Heart right ventricle (tissue), 16 donors: ENCODE measurements around the gene LZTS2. TPM values are rescaled to one million over a fixed set of nuclear protein-coding genes. Genes with fewer than 3 reads are reported as not detected.

ENCODE experiments used
- ATAC-seq, 8 donors: fragments of 200-7000 bp; cut with Tn5 transposase; one replicate each; pipeline ENCODE4 v1.9.1; 2020; ENCODE audit warnings: mild to moderate bottlenecking in 8 of 8, moderate library complexity in 8 of 8, moderate number of reproducible peaks in 1 of 8
- DNase-seq, 2 donors: peaks; one replicate each; pipeline ENCODE4 v3.0.0-alpha.2; 2020
- H3K27ac ChIP-seq, 10 donors: fragments of 200-600 bp; sonication (generic) in 2 of 10; one replicate each; pipeline versions ENCODE4 v1.5.0 to v1.8.0; 2020 to 2022; ENCODE audit warnings: mild to moderate bottlenecking in 3 of 10
- H3K27me3 ChIP-seq, 7 donors: fragments of 200-600 bp; one replicate each; pipeline ENCODE4 v1.8.0; 2021 to 2022; ENCODE audit warnings: mild to moderate bottlenecking in 2 of 7
- H3K36me3 ChIP-seq, 9 donors: fragments of 200-600 bp; sonication (generic) in 1 of 9; one replicate each; pipeline versions ENCODE4 v1.5.0 to v1.8.0; 2020 to 2022; ENCODE audit warnings: mild to moderate bottlenecking in 2 of 9
- H3K4me1 ChIP-seq, 9 donors: fragments of 200-600 bp; sonication (generic) in 1 of 9; one replicate each; pipeline versions ENCODE4 v1.5.0 to v1.8.0; 2020 to 2022; ENCODE audit warnings: mild to moderate bottlenecking in 4 of 9
- H3K4me3 ChIP-seq, 10 donors: fragments of 200-600 bp; sonication (generic) in 2 of 10; one replicate each; pipeline versions ENCODE4 v1.5.0 to v1.8.0; 2020 to 2022; ENCODE audit warnings: mild to moderate bottlenecking in 7 of 10, moderate library complexity in 2 of 10
- H3K9me3 ChIP-seq, 11 donors: fragments of 200-600 bp in 10 of 11; sonication (generic) in 2 of 11; one replicate each; pipeline versions ENCODE4 v1.5.0 to v1.8.0; 2013 to 2022; ENCODE audit warnings: mild to moderate bottlenecking in 2 of 11, control low read depth in 1 of 11, moderate library complexity in 1 of 11
- WGBS, 2 donors: extraction: QIAGEN DNeasy Blood & Tissue Kit; methylation state at CpG; one replicate each; pipeline ENCODE4 v1.1.7; 2013; ENCODE audit warnings: inconsistent platforms in 1 of 2; 5-methylcytosine and 5-hydroxymethylcytosine counted together
- intact Hi-C, 10 donors: fragments of 100-400 bp; cut with DNase I; formaldehyde crosslinking; loops; one replicate each; pipeline versions ENCODE4 v1.11.1 to v1.14.2; 2022
- microRNA-seq, 2 donors: library from miRNA; unstranded; fragments of <30 nt; microRNA quantifications; one replicate each; pipeline ENCODE4 v1.2.0, GENCODE V29; 2021
- polyA plus RNA-seq, 2 donors: library from polyadenylated mRNA; stranded (reverse); fragments of 200-250 nt; gene quantifications; one replicate each; pipeline ENCODE4 v1.2.3, GENCODE V29; 2013
- total RNA-seq, 10 donors: library from RNA; stranded (reverse); fragmentation: NEBNext Ultra II Directional in 3 of 10; extraction: Animal tissue kit (Norgen Biotek cat#: 25700) in 3 of 10; gene quantifications; one replicate each; pipeline versions ENCODE4 v1.2.1 to v1.2.4, GENCODE V29; 2021 to 2023
- TF ChIP-seq, protein P1 (sequence below), 9 donors: fragments of 200-600 bp; sonication (generic) in 2 of 9; IDR thresholded peaks; one replicate each; pipeline versions ENCODE4 v1.5.0 to v1.8.0; 2021 to 2022; ENCODE audit warnings: antibody characterized with exemption in 9 of 9, mild to moderate bottlenecking in 5 of 9, moderate library complexity in 1 of 9
- donor health status: Arrhythmogenic right ventricular cardiomyopathy.
- donor health status: ischemic (EF 13 %, LVEDD 7.1; RV severe dilation, severe dysfunction).
- donor health status: healthy with polysubstance abuse.
- donor health status: DM: no; HTN: yes; CAD: no.
- donor health status: DM: no; HTN: no; CAD: no.
- donor health status: ischemic (EF 25% LVEDD 6.9; RV normal size, moderate dysfunction).
- donor health status: ischemic (EF 25% LVEDD 5.7; RV mildly dilated, moderate dysfunction).
- donor health status: healthy.
- donor health status: DM: yes; HTN: yes; CAD: no.
- donor health status: Ischemic cardiomyopathy.
- donor health status: ischemic (EF 35%, LVEDD 5.7; RV mildly dilated, moderate dysfunction).
- donor health status: nonischemic (EF 11% LVEDD 7.7; RV severe dilation, severe dysfunction).
- donor health status: DM: yes; HTN: yes; CAD: no.
- donor health status: PGD.
- donor health status: ischemic (EF 29% LVEDD 5.4; RV normal size, mild dysfunction).
- donor health status: nonischemic (EF 23%, LVEDD 6.1; RV moderate dilation, normal function).

Gene LZTS2
- total and polyA plus RNA-seq, 12 donors = 28.6 to 73.7 (median 41.7) TPM

DNA sequence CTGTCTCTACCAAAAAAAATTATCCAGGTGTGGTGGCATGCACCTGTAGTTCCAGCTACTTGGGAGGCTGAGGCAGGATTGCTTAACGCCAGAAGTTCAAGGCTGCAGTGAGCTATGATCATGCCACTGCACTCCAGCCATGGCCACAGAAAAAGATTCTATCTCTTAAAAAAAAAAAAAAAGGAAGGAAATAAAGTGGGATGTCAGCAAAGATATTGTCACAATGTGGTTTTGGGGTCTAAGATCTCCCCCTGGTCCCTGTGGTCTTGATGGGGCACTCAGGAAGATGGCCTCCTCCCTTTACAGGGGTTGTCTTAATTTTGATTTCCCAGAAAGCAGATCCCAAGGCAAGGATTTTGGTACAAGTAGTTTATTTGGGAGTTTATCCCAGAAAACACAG is 54.7 kb downstream of the LZTS2 start:
- H3K4me1 ChIP-seq = peaks cover 0 to 11% (median 8%) of the 10 kb centered on the region in 9 donors
- no peak overlapping the region for H3K27ac ChIP-seq
- H3K36me3 ChIP-seq = no peaks in the 10 kb centered on the region
- DNase-seq (no peak), ATAC-seq (no peak)
- 94 to 100% methylated on average over 1 of the region's 1 CpG for WGBS, 2 donors
- peaks cover 0 to 24% (median 19%) of the 10 kb centered on the region in 7 donors for H3K27me3 ChIP-seq
- H3K4me3 ChIP-seq = no peak overlapping the region
- TF ChIP-seq, protein P1, sequence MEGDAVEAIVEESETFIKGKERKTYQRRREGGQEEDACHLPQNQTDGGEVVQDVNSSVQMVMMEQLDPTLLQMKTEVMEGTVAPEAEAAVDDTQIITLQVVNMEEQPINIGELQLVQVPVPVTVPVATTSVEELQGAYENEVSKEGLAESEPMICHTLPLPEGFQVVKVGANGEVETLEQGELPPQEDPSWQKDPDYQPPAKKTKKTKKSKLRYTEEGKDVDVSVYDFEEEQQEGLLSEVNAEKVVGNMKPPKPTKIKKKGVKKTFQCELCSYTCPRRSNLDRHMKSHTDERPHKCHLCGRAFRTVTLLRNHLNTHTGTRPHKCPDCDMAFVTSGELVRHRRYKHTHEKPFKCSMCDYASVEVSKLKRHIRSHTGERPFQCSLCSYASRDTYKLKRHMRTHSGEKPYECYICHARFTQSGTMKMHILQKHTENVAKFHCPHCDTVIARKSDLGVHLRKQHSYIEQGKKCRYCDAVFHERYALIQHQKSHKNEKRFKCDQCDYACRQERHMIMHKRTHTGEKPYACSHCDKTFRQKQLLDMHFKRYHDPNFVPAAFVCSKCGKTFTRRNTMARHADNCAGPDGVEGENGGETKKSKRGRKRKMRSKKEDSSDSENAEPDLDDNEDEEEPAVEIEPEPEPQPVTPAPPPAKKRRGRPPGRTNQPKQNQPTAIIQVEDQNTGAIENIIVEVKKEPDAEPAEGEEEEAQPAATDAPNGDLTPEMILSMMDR (IDR thresholded peaks at IDR 0.05) = no peak
- intact Hi-C loops = loop anchor here in 2 of 10 donors (2.0 to 10.0 kb wide), 2 partner anchors 88 to 90 kb away; no protein-coding TSS in a partner anchor
- H3K9me3 ChIP-seq = no peaks in the 10 kb centered on the region

DNA sequence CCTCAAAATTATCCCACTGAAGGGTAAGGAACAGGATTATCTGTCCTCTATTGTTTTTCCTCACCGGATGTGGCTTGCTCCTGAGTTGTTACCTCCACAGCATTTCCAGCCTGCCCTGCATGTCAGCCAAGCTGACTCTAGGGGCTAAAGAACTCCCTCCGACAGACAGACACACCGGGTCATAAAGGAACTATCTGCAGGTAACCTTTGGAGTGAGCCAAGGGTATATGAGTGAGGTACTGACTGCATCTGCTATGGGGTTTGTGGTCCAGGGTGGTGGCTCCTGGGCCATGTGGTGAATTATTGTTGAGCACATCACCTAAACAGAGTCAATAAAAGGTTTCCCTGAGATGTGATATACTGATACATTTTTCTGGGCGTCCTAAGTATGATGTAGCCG is 55.3 kb downstream of the LZTS2 start:
- WGBS, 2 donors = 86 to 91% methylated on average over 5 of the region's 5 CpGs
- Histone ChIP-seq H3K4me3 (no peak overlapping the region), H3K9me3 (no peaks in the 10 kb centered on the region), H3K4me1 (peaks cover 0 to 15% (median 8%) of the 10 kb centered on the region in 9 donors), H3K27ac (no peak overlapping the region), H3K36me3 (no peaks in the 10 kb centered on the region), H3K27me3 (peaks cover 0 to 19% (median 13%) of the 10 kb centered on the region in 7 donors)
- intact Hi-C loops = loop anchor here in 2 of 10 donors (2.0 to 10.0 kb wide), 2 partner anchors 88 to 90 kb away; no protein-coding TSS in a partner anchor
- no peak for ATAC-seq
- no peak for DNase-seq
- TF ChIP-seq, protein P1 (IDR thresholded peaks at IDR 0.05) = no peak

DNA sequence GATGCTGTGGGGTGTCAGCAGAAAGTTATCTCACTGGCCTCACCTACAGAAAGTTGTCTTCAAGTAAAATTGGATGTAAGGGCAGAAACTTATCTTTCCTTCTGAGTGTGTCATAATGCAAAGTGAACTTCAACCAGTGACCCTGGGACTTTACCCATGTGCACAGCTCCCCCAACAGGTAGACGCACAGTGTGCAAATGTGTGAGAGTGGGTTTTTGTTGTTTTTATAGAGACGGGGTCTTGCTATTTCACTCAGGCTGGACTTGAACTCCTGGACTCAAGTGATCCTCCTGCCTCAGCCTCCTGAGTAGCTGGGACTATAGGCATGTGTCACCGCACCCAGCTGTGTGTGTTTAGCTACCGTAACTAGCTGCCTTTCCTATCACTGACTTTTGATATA is 55.8 kb downstream of the LZTS2 start:
- Histone ChIP-seq H3K4me3 (no peak overlapping the region), H3K4me1 (peaks cover 0 to 15% (median 7%) of the 10 kb centered on the region in 9 donors), H3K27ac (no peak overlapping the region), H3K27me3 (peaks cover 0 to 13% (median 8%) of the 10 kb centered on the region in 7 donors), H3K36me3 (no peaks in the 10 kb centered on the region), H3K9me3 (no peaks in the 10 kb centered on the region)
- 77 to 94% methylated on average over 4 of the region's 4 CpGs for WGBS, 2 donors
- DNase-seq (no peak), ATAC-seq (no peak)
- TF ChIP-seq, protein P1 (IDR thresholded peaks at IDR 0.05) = no peak
- intact Hi-C loops = loop anchor here in 2 of 10 donors (2.0 to 10.0 kb wide), 2 partner anchors 87 to 89 kb away; no protein-coding TSS in a partner anchor

DNA sequence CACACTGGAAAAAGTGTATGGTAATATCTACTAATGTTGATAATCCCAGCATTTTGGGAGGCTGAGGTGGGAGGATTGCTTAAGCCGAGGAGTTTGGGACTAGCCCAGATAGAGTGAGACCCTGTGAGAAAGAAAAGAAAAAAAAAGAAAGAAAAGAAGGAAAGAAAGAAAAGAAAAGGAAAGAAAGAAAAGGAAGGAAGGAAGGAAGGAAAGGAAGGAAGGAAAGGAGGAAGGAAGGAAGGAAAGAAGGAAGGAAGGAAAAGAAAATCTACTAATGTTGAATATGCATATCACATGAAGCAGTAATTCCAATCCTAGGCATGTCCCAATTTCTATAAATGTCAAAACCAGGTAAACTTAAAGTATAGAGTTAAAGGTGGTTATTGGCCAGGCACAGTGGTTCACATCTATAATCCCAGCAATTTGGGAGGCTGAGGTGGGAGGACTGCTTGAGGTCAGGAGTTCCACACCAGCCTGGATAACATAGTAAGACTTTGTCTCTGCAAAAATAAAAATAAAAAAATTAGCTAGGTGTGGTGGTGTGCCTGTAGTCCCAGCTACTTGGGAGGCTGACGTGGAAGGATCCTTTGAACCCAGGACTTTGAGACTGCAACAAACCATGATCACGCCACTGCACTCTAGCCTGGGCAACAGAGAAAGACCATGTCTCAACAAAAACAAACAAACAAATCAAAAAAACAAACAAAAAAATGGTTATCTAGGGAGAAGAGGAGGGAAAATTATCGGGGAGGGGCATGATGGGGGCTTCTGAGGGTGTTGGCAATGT is 57.0 kb downstream of the LZTS2 start:
- TF ChIP-seq, protein P1 (IDR thresholded peaks at IDR 0.05) = no peak
- intact Hi-C loops = loop anchor here in 1 of 10 donors (10.0 kb wide), 1 partner anchor 88 kb away; no protein-coding TSS in a partner anchor
- Histone ChIP-seq H3K27me3 (peaks cover 0 to 2% (median 0%) of the 10 kb centered on the region in 7 donors), H3K4me1 (peaks cover 0 to 19% (median 10%) of the 10 kb centered on the region in 9 donors), H3K36me3 (no peaks in the 10 kb centered on the region), H3K9me3 (no peaks in the 10 kb centered on the region), H3K27ac (no peak overlapping the region), H3K4me3 (no peak overlapping the region)
- ATAC-seq = no peak
- 96 to 97% methylated on average over 4 of the region's 4 CpGs for WGBS, 2 donors
- no peak for DNase-seq

Small RNAs within 50 kb of the gene (microRNA-seq; reads per million reads assigned to microRNA genes)
- 0 reads per million in 2 donors for gene MIR608

Other genes with a start within 250 kb of the LZTS2 start
- 10 to 100 TPM; 15.8 to 23.6 (median 18.7) TPM for gene SLF2, start 86.8 kb upstream of the LZTS2 start, total RNA-seq
- 10 to 100 TPM in 1 of 2 donors, 1 to 10 TPM in 1; 4.8 to 17.3 TPM for gene SLF2, start 86.8 kb upstream of the LZTS2 start, polyA plus RNA-seq
- gene SEMA4G, start 30.3 kb upstream of the LZTS2 start, total RNA-seq = 1 to 10 TPM in 2 of 10 donors, under 1 TPM in 8; 0.26 to 1.6 (median 0.80) TPM
- 1 to 10 TPM in 1 of 2 donors, under 1 TPM in 1; 0.20 to 1.6 TPM for gene SEMA4G, start 30.3 kb upstream of the LZTS2 start, polyA plus RNA-seq
- gene MRPL43, start 12.3 kb upstream of the LZTS2 start, total RNA-seq = 10 to 100 TPM; 43.8 to 73.4 (median 55.2) TPM
- 100 to 1,000 TPM; 102 to 123 TPM for gene MRPL43, start 12.3 kb upstream of the LZTS2 start, polyA plus RNA-seq
- gene TWNK, start 12.3 kb upstream of the LZTS2 start, total RNA-seq = 1 to 10 TPM; 4.7 to 7.7 (median 5.4) TPM
- 1 to 10 TPM; 4.2 to 6.1 TPM for gene TWNK, start 12.3 kb upstream of the LZTS2 start, polyA plus RNA-seq
- under 1 TPM in 9 of 10 donors, not detected in 1; 0.17 to 0.60 (median 0.22) TPM for gene PDZD7, start 31.3 kb downstream of the LZTS2 start, total RNA-seq
- gene PDZD7, start 31.3 kb downstream of the LZTS2 start, polyA plus RNA-seq = under 1 TPM; 0.13 to 0.66 TPM
- gene SFXN3, start 31.4 kb downstream of the LZTS2 start, total RNA-seq = 10 to 100 TPM in 9 of 10 donors, 1 to 10 TPM in 1; 8.4 to 25.7 (median 14.2) TPM
- 10 to 100 TPM; 16.6 to 23.6 TPM for gene SFXN3, start 31.4 kb downstream of the LZTS2 start, polyA plus RNA-seq
- 10 to 100 TPM in 4 of 10 donors, 1 to 10 TPM in 6; 3.3 to 13.1 (median 8.5) TPM for gene KAZALD1, start 62.2 kb downstream of the LZTS2 start, total RNA-seq
- gene KAZALD1, start 62.2 kb downstream of the LZTS2 start, polyA plus RNA-seq = 10 to 100 TPM; 12.2 to 16.5 TPM
- under 1 TPM in 2 of 10 donors, not detected in 8; 0.27 to 0.74 TPM for gene TLX1, start 131.5 kb downstream of the LZTS2 start, total RNA-seq
- under 1 TPM in 1 of 2 donors, not detected in 1; 0.03 TPM for gene TLX1, start 131.5 kb downstream of the LZTS2 start, polyA plus RNA-seq
- not detected for gene LBX1, start 229.7 kb downstream of the LZTS2 start, total RNA-seq
- gene LBX1, start 229.7 kb downstream of the LZTS2 start, polyA plus RNA-seq = not detected